ENCODE results near the gene IL17A.
A peak's percentile ranks its signal among the peaks of the same experiment; 100 is the strongest.

IL17A gene

GRCh38 chr6:52155791-52156576, 30.2 kb upstream of the IL17A start:
- TF ChIP-seq, protein P1, sequence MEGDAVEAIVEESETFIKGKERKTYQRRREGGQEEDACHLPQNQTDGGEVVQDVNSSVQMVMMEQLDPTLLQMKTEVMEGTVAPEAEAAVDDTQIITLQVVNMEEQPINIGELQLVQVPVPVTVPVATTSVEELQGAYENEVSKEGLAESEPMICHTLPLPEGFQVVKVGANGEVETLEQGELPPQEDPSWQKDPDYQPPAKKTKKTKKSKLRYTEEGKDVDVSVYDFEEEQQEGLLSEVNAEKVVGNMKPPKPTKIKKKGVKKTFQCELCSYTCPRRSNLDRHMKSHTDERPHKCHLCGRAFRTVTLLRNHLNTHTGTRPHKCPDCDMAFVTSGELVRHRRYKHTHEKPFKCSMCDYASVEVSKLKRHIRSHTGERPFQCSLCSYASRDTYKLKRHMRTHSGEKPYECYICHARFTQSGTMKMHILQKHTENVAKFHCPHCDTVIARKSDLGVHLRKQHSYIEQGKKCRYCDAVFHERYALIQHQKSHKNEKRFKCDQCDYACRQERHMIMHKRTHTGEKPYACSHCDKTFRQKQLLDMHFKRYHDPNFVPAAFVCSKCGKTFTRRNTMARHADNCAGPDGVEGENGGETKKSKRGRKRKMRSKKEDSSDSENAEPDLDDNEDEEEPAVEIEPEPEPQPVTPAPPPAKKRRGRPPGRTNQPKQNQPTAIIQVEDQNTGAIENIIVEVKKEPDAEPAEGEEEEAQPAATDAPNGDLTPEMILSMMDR (IDR thresholded peaks at IDR 0.05; ENCODE audit: low read depth, low read length) = no peak
- DNase-seq (ENCODE audit: extremely low read depth, low read depth) = no peak

GRCh38 chr6:52157301-52157941, 28.8 kb upstream of the IL17A start:
- no peak for DNase-seq (ENCODE audit: extremely low read depth, low read depth)
- TF ChIP-seq, protein P1 (IDR thresholded peaks at IDR 0.05; ENCODE audit: low read depth, low read length) = no peak

- TF ChIP-seq, protein P1 (IDR thresholded peaks at IDR 0.05; ENCODE audit: low read depth, low read length) = no peak
Observed at GRCh38 chr6:52160472-52161104, 25.6 kb upstream of the IL17A start.

DNA sequence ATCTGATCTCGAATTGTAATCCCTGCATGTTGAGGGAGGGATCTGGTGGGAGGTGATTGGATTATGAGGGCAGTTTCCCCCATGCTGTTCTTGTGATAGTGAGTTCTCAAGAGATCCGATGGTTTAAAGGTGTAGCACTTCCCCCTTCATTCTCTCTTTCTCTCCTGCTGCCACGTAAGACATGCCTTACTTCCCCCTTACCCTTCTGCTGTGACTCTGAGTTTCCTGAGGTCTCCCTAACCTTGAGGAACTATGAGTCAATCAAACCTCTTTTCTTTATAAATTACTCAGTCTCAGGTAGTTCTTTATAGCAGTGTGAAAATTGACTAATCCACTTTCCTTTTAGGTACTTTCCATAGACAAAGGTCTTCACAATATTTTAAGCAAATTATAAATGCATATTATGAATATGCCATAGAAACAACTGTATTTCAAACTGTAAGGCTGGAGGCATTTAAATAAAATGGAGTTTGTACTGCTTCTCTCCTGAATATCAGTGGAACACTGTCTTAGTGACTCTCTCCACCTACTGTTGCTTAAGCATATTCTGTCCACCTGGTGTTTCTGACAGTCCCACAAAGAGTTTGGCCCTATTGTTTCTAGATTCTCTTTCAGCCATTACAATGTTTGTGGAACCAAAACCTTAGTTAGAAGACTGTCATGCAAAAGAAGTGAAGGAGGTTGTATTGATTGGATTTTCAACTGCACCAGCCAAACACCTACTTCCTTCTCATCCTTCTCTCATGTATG, 24.3 kb upstream of the IL17A start:
- no peak for DNase-seq (ENCODE audit: extremely low read depth, low read depth)
- TF ChIP-seq, protein P1 (IDR thresholded peaks at IDR 0.05; ENCODE audit: low read depth, low read length) = no peak

More at GRCh38 chr6:52160472-52161104, 25.6 kb upstream of the IL17A start:
- DNase-seq (ENCODE audit: extremely low read depth, low read depth) = no peak

DNA sequence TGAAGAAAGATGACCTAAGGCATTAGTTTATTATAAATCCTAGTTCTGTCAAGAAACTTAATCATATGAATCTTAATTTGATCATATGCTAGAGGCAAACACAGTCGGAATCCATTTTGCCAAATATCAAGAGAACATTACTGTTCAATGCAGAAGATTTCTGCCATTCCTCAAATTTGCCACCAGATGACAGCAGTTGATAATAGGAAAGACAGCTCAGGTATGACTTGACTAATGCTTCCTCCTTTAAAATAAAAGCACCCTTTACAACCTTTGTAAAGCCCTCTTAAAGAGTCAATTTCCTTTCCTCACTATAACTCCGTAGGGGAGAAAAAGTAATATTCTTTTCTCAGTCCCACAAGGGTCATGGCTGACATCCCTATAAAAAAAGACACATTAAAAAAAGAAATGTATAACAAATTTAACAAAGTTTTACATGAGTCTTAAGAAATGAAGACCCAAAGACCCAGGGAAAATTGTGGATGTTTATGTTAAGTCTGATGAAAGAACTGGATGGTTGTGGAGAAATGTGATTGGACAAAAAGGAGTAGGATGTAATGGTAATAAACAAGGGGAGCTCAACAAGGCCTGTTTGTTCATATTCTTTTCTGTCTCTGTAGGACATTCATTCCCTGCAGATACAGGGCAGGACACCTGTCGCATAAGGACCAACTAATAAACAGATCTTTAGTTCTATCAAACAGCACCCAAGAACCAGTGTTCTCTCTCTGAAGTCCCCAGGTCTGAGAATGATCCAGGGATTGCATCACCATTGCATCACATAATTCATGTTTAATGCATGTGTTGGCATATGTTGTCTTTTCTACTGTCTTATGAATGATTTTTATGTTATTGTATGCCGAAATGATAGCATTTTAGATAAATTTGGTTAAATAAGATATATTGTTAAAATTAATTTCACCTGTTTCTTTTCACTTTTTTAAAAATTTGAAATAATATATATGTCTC, 23.0 kb upstream of the IL17A start:
- peak; percentile 10 for DNase-seq (ENCODE audit: extremely low read depth, low read depth)
- TF ChIP-seq, protein P1 (IDR thresholded peaks at IDR 0.05; ENCODE audit: low read depth, low read length) = peak; percentile 82

- TF ChIP-seq, protein P1 (IDR thresholded peaks at IDR 0.05; ENCODE audit: low read depth, low read length) = no peak
- DNase-seq (ENCODE audit: extremely low read depth, low read depth) = no peak
Observed at GRCh38 chr6:52164319-52165094, 21.7 kb upstream of the IL17A start.

All from AG09319 (cell line).